Peyer's patch (tissue), 4 donors: Measurements from ENCODE around the gene DCLK2.

Experiments used
- CTCF ChIP-seq, 6 experiments: fragments of 450-650 bp in 4 of 6; fragments of 200-600 bp in 2 of 6; sonication (generic) in 1 of 6; IDR thresholded peaks; one replicate each; pipeline ENCODE4 v1.5.1; 2017 to 2019; ENCODE audit warnings: antibody characterized with exemption in 6 of 6, mild to moderate bottlenecking in 3 of 6, moderate library complexity in 1 of 6
- POLR2A ChIP-seq, 2 donors: fragments of 450-650 bp; IDR thresholded peaks; one replicate each; pipeline ENCODE4 v1.5.1; 2017; ENCODE audit warnings: antibody characterized with exemption in 2 of 2, mild to moderate bottlenecking in 2 of 2, moderate library complexity in 2 of 2

- TF ChIP-seq POLR2A (IDR thresholded peaks at IDR 0.05) (no peak), CTCF (IDR thresholded peaks at IDR 0.05) (no peak)
These were observed at the start of gene DCLK2 for GRCh38 chr4:150078041-150078578.
